WTC11 (cell line): ENCODE data around the gene STK25. TPM values are rescaled to one million over a fixed set of nuclear protein-coding genes. Genes with fewer than 3 reads are reported as not detected.

Experiments used
- ATAC-seq: fragments of 200-7000 bp; cut with Tn5 transposase; 2 replicates; pipeline ENCODE4 v1.10.0; 2021; ENCODE audit warnings: mild to moderate bottlenecking, moderate library complexity
- CTCF ChIA-PET: fragments of 300-600 bp; sonication (Branson Sonifier 250); formaldehyde crosslinking; loops from one replicate; lab custom pipeline; 2021; ENCODE audit warnings: antibody characterized with exemption; lab: Charles Lee
- POLR2A ChIA-PET: fragments of 350-600 bp; sonication (Branson Sonifier 250); formaldehyde crosslinking; loops from one replicate; lab custom pipeline; 2021; ENCODE audit warnings: antibody characterized with exemption; lab: Charles Lee
- DNase-seq: peaks from one replicate; pipeline ENCODE4 v3.0.0; 2021; ENCODE audit warnings: low spot score
- H3K27ac Mint-ChIP-seq: 2 replicates; pipeline ENCODE4 v1.8.0; 2021; ENCODE audit warnings: mixed read lengths
- H3K27me3 Mint-ChIP-seq: 2 replicates; pipeline ENCODE4 v1.8.0; 2021; ENCODE audit warnings: low read depth, mild to moderate bottlenecking, moderate library complexity, mixed read lengths
- H3K36me3 Mint-ChIP-seq: 2 replicates; pipeline ENCODE4 v1.8.0; 2021; ENCODE audit warnings: mixed read lengths
- H3K4me1 Mint-ChIP-seq: 2 replicates; pipeline ENCODE4 v1.8.0; 2022; ENCODE audit warnings: mixed read lengths
- H3K4me3 Mint-ChIP-seq: 2 replicates; pipeline ENCODE4 v1.8.0; 2021; ENCODE audit warnings: mild to moderate bottlenecking, moderate library complexity, mixed read lengths
- H3K9me3 Mint-ChIP-seq: 2 replicates; pipeline ENCODE4 v1.8.0; 2021; ENCODE audit warnings: mixed read lengths
- ATF1 ChIP-seq: sonication (generic); formaldehyde crosslinking; IDR thresholded peaks from 2 replicates; pipeline ENCODE4 v1.8.1; 2023; ENCODE audit warnings: mild to moderate bottlenecking, moderate library complexity, missing genetic modification reagents
- FOXJ3 ChIP-seq: sonication (generic); formaldehyde crosslinking; IDR thresholded peaks from 2 replicates; pipeline ENCODE4 v1.9.0; 2021; ENCODE audit warnings: missing genetic modification reagents, mild to moderate bottlenecking, borderline replicate concordance
- GABPB1 ChIP-seq: sonication (generic); formaldehyde crosslinking; IDR thresholded peaks from 2 replicates; pipeline ENCODE4 v1.8.1; 2023; ENCODE audit warnings: mild to moderate bottlenecking, missing genetic modification reagents
- GRHL2 ChIP-seq: fragments of 250-450 bp; sonication (Bioruptor Pico); IDR thresholded peaks from 2 replicates; pipeline ENCODE4 v1.8.0; 2022; ENCODE audit warnings: mild to moderate bottlenecking, moderate library complexity; ENCODE audit not compliant: insufficient replicate concordance, severe bottlenecking
- HMGXB4 ChIP-seq: sonication (generic); formaldehyde crosslinking; IDR thresholded peaks from 2 replicates; pipeline ENCODE4 v1.8.1; 2023; ENCODE audit warnings: mild to moderate bottlenecking, moderate library complexity, missing genetic modification reagents
- IRF2 ChIP-seq: sonication (generic); formaldehyde crosslinking; IDR thresholded peaks from 2 replicates; pipeline ENCODE4 v1.8.0; 2022; ENCODE audit warnings: low read depth, missing genetic modification reagents, borderline replicate concordance
- JUN ChIP-seq: sonication (generic); formaldehyde crosslinking; IDR thresholded peaks from 2 replicates; pipeline ENCODE4 v1.8.0; 2023; ENCODE audit warnings: mild to moderate bottlenecking, missing genetic modification reagents
- NFATC4 ChIP-seq: fragments of 250-450 bp; sonication (Bioruptor Pico); IDR thresholded peaks from 2 replicates; pipeline ENCODE4 v1.9.0; 2021; ENCODE audit warnings: mild to moderate bottlenecking
- NFE2L1 ChIP-seq: sonication (generic); formaldehyde crosslinking; IDR thresholded peaks from 2 replicates; pipeline ENCODE4 v1.8.1; 2023; ENCODE audit warnings: missing genetic modification reagents
- NR2C2 ChIP-seq: sonication (generic); formaldehyde crosslinking; IDR thresholded peaks from 2 replicates; pipeline ENCODE4 v1.8.0; 2022; ENCODE audit warnings: mild to moderate bottlenecking, missing genetic modification reagents
- NR3C1 ChIP-seq: sonication (generic); formaldehyde crosslinking; conservative IDR thresholded peaks from 2 replicates; pipeline ENCODE4 v1.8.1; 2023; ENCODE audit warnings: low read depth, mild to moderate bottlenecking, missing genetic modification reagents
- SMAD4 ChIP-seq: sonication (generic); formaldehyde crosslinking; IDR thresholded peaks from 2 replicates; pipeline ENCODE4 v1.8.0; 2022; ENCODE audit warnings: mild to moderate bottlenecking, missing genetic modification reagents
- STAT6 ChIP-seq: sonication (generic); formaldehyde crosslinking; conservative IDR thresholded peaks from 2 replicates; pipeline ENCODE4 v1.8.1; 2023; ENCODE audit warnings: mild to moderate bottlenecking, low read depth, missing genetic modification reagents, moderate library complexity
- TCF7 ChIP-seq: sonication (generic); formaldehyde crosslinking; IDR thresholded peaks from 2 replicates; pipeline ENCODE4 v1.8.0; 2022; ENCODE audit warnings: mild to moderate bottlenecking, low read depth, missing genetic modification reagents, moderate library complexity
- ZBTB21 ChIP-seq: sonication (generic); formaldehyde crosslinking; IDR thresholded peaks from 2 replicates; pipeline ENCODE4 v1.8.1; 2023; ENCODE audit warnings: mild to moderate bottlenecking, missing genetic modification reagents, borderline replicate concordance
- ZNF219 ChIP-seq: sonication (generic); formaldehyde crosslinking; IDR thresholded peaks from 2 replicates; pipeline ENCODE4 v1.8.0; 2023; ENCODE audit warnings: missing genetic modification reagents, mild to moderate bottlenecking, borderline replicate concordance
- ZNF232 ChIP-seq: sonication (generic); formaldehyde crosslinking; IDR thresholded peaks from 2 replicates; pipeline ENCODE4 v1.8.0; 2022; ENCODE audit warnings: mild to moderate bottlenecking, missing genetic modification reagents
- ZNF317 ChIP-seq: sonication (generic); formaldehyde crosslinking; IDR thresholded peaks from 2 replicates; pipeline ENCODE4 v1.8.1; 2023; ENCODE audit warnings: low read depth, mild to moderate bottlenecking, moderate library complexity, missing genetic modification reagents, borderline replicate concordance
- total RNA-seq: library from RNA; stranded (reverse); gene quantifications from 3 replicates; pipeline ENCODE4 v1.2.3, GENCODE V29; 2021
- TF ChIP-seq, protein P1 (sequence below): sonication (generic); formaldehyde crosslinking; IDR thresholded peaks from 2 replicates; pipeline ENCODE4 v1.8.1; 2022; ENCODE audit warnings: mild to moderate bottlenecking, moderate library complexity, missing genetic modification reagents
- TF ChIP-seq, protein P2 (sequence below): fragments of 250-450 bp; sonication (Bioruptor Pico); conservative IDR thresholded peaks from 2 replicates; pipeline ENCODE4 v1.9.0; 2021; ENCODE audit warnings: mild to moderate bottlenecking
- TF ChIP-seq, protein P3 (sequence below): sonication (generic); formaldehyde crosslinking; IDR thresholded peaks from 2 replicates; pipeline ENCODE4 v1.8.1; 2022; ENCODE audit warnings: low read depth, mild to moderate bottlenecking, moderate library complexity, missing genetic modification reagents, borderline replicate concordance

Gene STK25
- total RNA-seq, 1 experiment from 2014 or later: 232 TPM

GRCh38 chr2:241542278-241542605 is 33.9 kb upstream of the STK25 start:
- no peak for DNase-seq
- ChIA-PET POLR2A (no interaction called here), CTCF (interaction anchor here (1.1 kb wide), 1 partner anchor 19 kb away, joined by 3 read pairs; no protein-coding TSS in a partner anchor)
- Mint-ChIP-seq H3K27ac (no peak overlapping the region), H3K4me1 (peaks cover 8% of the 10 kb centered on the region), H3K4me3 (peak overlapping the region; percentile 49), H3K9me3 (no peaks in the 10 kb centered on the region), H3K36me3 (no peaks in the 10 kb centered on the region), H3K27me3 (peaks cover 42% of the 10 kb centered on the region)
- TF ChIP-seq ZNF232 (CRISPR knock-in tag) (no peak), TCF7 (CRISPR knock-in tag) (no peak), ZNF317 (CRISPR knock-in tag) (no peak), NFATC4 (CRISPR knock-in tag) (no peak), NR2C2 (CRISPR knock-in tag) (no peak), GABPB1 (CRISPR knock-in tag) (no peak), IRF2 (CRISPR knock-in tag) (no peak), ATF1 (CRISPR knock-in tag) (no peak)
- TF ChIP-seq, protein P1, sequence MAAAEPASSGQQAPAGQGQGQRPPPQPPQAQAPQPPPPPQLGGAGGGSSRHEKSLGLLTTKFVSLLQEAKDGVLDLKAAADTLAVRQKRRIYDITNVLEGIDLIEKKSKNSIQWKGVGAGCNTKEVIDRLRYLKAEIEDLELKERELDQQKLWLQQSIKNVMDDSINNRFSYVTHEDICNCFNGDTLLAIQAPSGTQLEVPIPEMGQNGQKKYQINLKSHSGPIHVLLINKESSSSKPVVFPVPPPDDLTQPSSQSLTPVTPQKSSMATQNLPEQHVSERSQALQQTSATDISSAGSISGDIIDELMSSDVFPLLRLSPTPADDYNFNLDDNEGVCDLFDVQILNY (CRISPR knock-in tag): no peak
- ATAC-seq: no peak

DNA sequence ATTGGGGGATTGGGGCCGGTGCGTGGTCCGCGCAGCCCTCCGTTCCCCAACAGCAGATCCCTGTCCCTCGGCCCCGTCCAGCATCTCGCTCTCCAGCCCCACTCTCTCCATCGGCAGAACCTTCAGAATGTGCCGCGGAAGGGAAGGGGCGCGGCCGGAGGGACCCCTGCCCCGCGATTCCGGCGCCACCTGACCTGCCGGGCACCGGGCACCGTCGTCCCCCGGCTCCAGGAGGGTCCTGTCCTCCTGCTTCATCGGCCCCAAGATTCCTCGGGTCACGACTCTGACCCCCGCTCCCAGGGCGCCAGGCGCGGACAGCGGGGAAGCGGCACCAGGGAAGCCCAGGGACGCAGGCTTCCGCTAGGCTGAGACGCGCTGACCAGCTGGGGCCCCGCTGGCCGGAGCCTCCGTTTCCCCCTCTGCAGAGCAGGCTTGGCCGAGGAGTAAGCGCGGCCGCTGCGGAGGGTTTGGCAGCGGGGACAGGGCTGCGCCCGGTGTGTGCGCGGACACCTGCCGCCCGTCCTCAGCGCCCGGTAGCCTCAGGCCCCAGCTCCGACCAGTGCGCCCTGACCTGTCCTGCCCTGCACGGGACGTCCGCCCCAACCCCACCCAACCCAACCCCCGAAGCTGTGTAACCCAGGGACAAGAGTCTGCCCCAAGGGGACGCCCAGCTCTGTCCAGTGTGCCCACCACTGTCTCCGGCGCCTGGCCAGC is 33.3 kb upstream of the STK25 start:
- POLR2A ChIA-PET: no interaction called here
- peaks cover 42% of the 10 kb centered on the region for H3K27me3 Mint-ChIP-seq
- DNase-seq (no peak), ATAC-seq (peak; percentile 3; the same call in 1 of the 2 replicates)
- peak overlapping the region; percentile 49 for H3K4me3 Mint-ChIP-seq
- H3K4me1 Mint-ChIP-seq: peaks cover 4% of the 10 kb centered on the region
- TF ChIP-seq SMAD4 (CRISPR knock-in tag): no peak
- 0 out of 2 replicates have a peak, but pooled peaks have one; percentile 30 for TF ChIP-seq NR3C1 (CRISPR knock-in tag)
- no peak overlapping the region for H3K27ac Mint-ChIP-seq
- CTCF ChIA-PET: interaction anchor here (0.6 to 1.3 kb wide), 3 partner anchors 14 to 56 kb away, joined by 3 to 5 read pairs (median 3); no protein-coding TSS in a partner anchor
- H3K9me3 Mint-ChIP-seq: no peaks in the 10 kb centered on the region
- no peaks in the 10 kb centered on the region for H3K36me3 Mint-ChIP-seq

GRCh38 chr2:241540771-241541561 is 32.6 kb upstream of the STK25 start:
- CTCF ChIA-PET: interaction anchor here (0.6 to 1.3 kb wide), 3 partner anchors 14 to 55 kb away, joined by 3 to 5 read pairs (median 3); no protein-coding TSS in a partner anchor
- TF ChIP-seq FOXJ3 (CRISPR knock-in tag) (no peak), GRHL2 (no peak), ZBTB21 (peak; percentile 47; the same call in 1 of the 2 replicates), STAT6 (CRISPR knock-in tag) (0 out of 2 replicates have a peak, but pooled peaks have one; percentile 61), JUN (CRISPR knock-in tag) (no peak), NFE2L1 (no peak), NFATC4 (CRISPR knock-in tag) (no peak), ZNF219 (CRISPR knock-in tag) (no peak), IRF2 (CRISPR knock-in tag) (no peak), HMGXB4 (CRISPR knock-in tag) (no peak)
- TF ChIP-seq, protein P2, sequence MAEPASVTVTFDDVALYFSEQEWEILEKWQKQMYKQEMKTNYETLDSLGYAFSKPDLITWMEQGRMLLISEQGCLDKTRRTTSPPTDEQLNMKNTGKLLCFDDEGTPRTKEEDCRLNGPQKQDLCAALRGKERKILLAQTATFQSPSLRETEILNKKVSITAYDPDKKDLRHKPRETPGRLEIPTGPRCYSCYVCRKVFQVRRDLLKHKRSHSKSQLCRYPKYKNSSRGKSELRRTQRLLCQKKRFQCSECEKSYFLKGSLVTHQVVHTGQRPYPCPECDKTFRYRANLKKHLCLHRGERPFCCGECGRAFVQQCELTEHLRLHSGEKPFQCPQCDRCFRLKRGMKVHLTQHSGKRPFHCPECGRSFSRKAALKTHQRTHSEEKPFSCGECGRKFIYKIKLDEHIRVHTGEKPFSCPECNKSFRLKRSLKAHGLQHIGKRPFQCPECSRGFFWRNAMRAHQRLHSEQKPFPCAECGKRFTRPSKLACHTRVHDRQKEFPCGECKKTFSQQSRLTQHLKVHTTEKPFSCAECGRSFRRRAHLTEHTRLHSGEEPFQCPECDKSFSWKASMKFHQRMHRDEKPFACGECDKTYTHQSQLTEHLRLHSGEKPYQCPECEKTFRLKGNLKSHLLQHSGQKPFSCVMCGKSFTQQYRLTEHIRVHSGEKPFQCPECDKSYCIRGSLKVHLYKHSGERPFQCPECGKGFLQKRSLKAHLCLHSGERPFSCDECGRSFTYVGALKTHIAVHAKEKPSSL (CRISPR knock-in tag): no peak
- TF ChIP-seq, protein P3, sequence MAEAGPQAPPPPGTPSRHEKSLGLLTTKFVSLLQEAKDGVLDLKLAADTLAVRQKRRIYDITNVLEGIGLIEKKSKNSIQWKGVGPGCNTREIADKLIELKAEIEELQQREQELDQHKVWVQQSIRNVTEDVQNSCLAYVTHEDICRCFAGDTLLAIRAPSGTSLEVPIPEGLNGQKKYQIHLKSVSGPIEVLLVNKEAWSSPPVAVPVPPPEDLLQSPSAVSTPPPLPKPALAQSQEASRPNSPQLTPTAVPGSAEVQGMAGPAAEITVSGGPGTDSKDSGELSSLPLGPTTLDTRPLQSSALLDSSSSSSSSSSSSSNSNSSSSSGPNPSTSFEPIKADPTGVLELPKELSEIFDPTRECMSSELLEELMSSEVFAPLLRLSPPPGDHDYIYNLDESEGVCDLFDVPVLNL (CRISPR knock-in tag): no peak

More at GRCh38 chr2:241540771-241541561, 32.6 kb upstream of the STK25 start:
- peak; percentile 88 for ATAC-seq
- POLR2A ChIA-PET: interaction anchor here (1.0 kb wide), 1 partner anchor 108 kb away, joined by 3 read pairs; no protein-coding TSS in a partner anchor
- Mint-ChIP-seq H3K4me3 (peak overlapping the region; percentile 81), H3K27me3 (peaks cover 42% of the 10 kb centered on the region), H3K36me3 (no peaks in the 10 kb centered on the region), H3K9me3 (no peaks in the 10 kb centered on the region), H3K27ac (no peak overlapping the region), H3K4me1 (peaks cover 4% of the 10 kb centered on the region)
- peak; percentile 93 for DNase-seq
